GM23338 (cell line): ENCODE measurements around the gene PANK3. TPM values are rescaled to one million over a fixed set of nuclear protein-coding genes. Genes with fewer than 3 reads are reported as not detected.
"Not testable (repeated sequence)": the region's sequence is repeated elsewhere in the genome, so short reads cannot be mapped to it uniquely, and the experiment has no call there.

ENCODE experiments used
- ATAC-seq: fragments of 200-7000 bp; cut with Tn5 transposase; 3 replicates; pipeline ENCODE4 v1.9.1; 2020
- DNase-seq: peaks from one replicate; pipeline ENCODE4 v3.0.0-alpha.2; 2015; ENCODE audit warnings: low spot score
- H2AFZ ChIP-seq: fragments of 200-600 bp; sonication (generic); 2 replicates; pipeline ENCODE4 v1.8.0; 2016; ENCODE audit warnings: antibody characterized with exemption, mild to moderate bottlenecking, moderate library complexity
- H3F3A ChIP-seq: fragments of 200-600 bp; sonication (generic); replicated peaks from 2 replicates; pipeline ENCODE4 v1.8.0; 2017; ENCODE audit warnings: antibody characterized with exemption, mixed run types, low read depth
- H3K27ac ChIP-seq: fragments of 200-600 bp; sonication (generic); 2 replicates; pipeline ENCODE4 v1.6.1; 2016; ENCODE audit warnings: low read depth
- H3K27me3 ChIP-seq: fragments of 200-600 bp; sonication (generic); 2 replicates; pipeline ENCODE4 v1.8.0; 2016; ENCODE audit warnings: mild to moderate bottlenecking, mixed run types, moderate library complexity; ENCODE audit not compliant: insufficient read depth
- H3K36me3 ChIP-seq: fragments of 200-600 bp; sonication (generic); 2 replicates; pipeline ENCODE4 v1.8.0; 2016; ENCODE audit warnings: mild to moderate bottlenecking; ENCODE audit not compliant: insufficient read depth
- H3K4me1 ChIP-seq: fragments of 200-600 bp; sonication (generic); 2 replicates; pipeline ENCODE4 v1.8.0; 2016; ENCODE audit warnings: mild to moderate bottlenecking, moderate library complexity; ENCODE audit not compliant: insufficient read depth
- H3K4me2 ChIP-seq: fragments of 200-600 bp; sonication (generic); 2 replicates; pipeline ENCODE4 v1.7.1; 2017; ENCODE audit warnings: mixed run types
- H3K4me3 ChIP-seq: fragments of 200-600 bp; sonication (generic); 2 replicates; pipeline ENCODE4 v1.6.1; 2016; ENCODE audit warnings: mixed run types
- H3K79me2 ChIP-seq: fragments of 200-600 bp; sonication (generic); replicated peaks from 2 replicates; pipeline ENCODE4 v1.8.0; 2017; ENCODE audit warnings: mild to moderate bottlenecking; ENCODE audit not compliant: insufficient read depth
- H3K9me2 ChIP-seq: fragments of 200-600 bp; sonication (generic); 2 replicates; pipeline ENCODE4 v1.8.0; 2017; ENCODE audit not compliant: insufficient read depth
- H4K20me1 ChIP-seq: fragments of 200-600 bp; sonication (generic); replicated peaks from 2 replicates; pipeline ENCODE4 v1.8.0; 2017; ENCODE audit warnings: mild to moderate bottlenecking; ENCODE audit not compliant: insufficient read depth
- H3K27ac Mint-ChIP-seq: 2 replicates; pipeline ENCODE4 v1.8.0; 2020; ENCODE audit warnings: inconsistent platforms, mild to moderate bottlenecking, moderate library complexity, mixed read lengths
- H3K27me3 Mint-ChIP-seq: 3 replicates; pipeline ENCODE4 v1.8.0; 2022; ENCODE audit warnings: low read depth, mild to moderate bottlenecking, moderate library complexity, mixed read lengths, inconsistent platforms; ENCODE audit not compliant: insufficient read depth, poor library complexity
- H3K36me3 Mint-ChIP-seq: 3 replicates; pipeline ENCODE4 v1.8.0; 2021; ENCODE audit warnings: low read depth, mild to moderate bottlenecking, inconsistent platforms, moderate library complexity, mixed read lengths
- H3K4me1 Mint-ChIP-seq: 3 replicates; pipeline ENCODE4 v1.8.0; 2020; ENCODE audit warnings: mild to moderate bottlenecking, inconsistent platforms, mixed read lengths
- H3K4me3 Mint-ChIP-seq: 3 replicates; pipeline ENCODE4 v1.8.0; 2021; ENCODE audit warnings: moderate library complexity, mild to moderate bottlenecking, inconsistent platforms, mixed read lengths
- H3K9me3 Mint-ChIP-seq: 3 replicates; pipeline ENCODE4 v1.8.0; 2020; ENCODE audit warnings: moderate library complexity, mild to moderate bottlenecking, inconsistent platforms, mixed read lengths
- CREB1 ChIP-seq: fragments of 250-450 bp; sonication (Bioruptor Pico); IDR thresholded peaks from 2 replicates; pipeline ENCODE4 v1.5.0; 2020; ENCODE audit warnings: low read depth, mild to moderate bottlenecking, moderate library complexity
- EZH2 ChIP-seq: fragments of 200-600 bp; sonication (generic); IDR thresholded peaks from one replicate; pipeline ENCODE4 v1.8.0; 2017; ENCODE audit warnings: antibody characterized with exemption, mild to moderate bottlenecking, low read depth; ENCODE audit not compliant: unreplicated experiment
- EZH2phosphoT487 ChIP-seq: fragments of 200-600 bp; sonication (generic); IDR thresholded peaks from one replicate; pipeline ENCODE4 v1.8.1; 2018; ENCODE audit warnings: antibody characterized with exemption; ENCODE audit not compliant: unreplicated experiment
- JUNB ChIP-seq: IDR thresholded peaks from one replicate; pipeline ENCODE4 v1.6.1; 2016; ENCODE audit warnings: antibody characterized with exemption; ENCODE audit not compliant: unreplicated experiment
- NANOG ChIP-seq: IDR thresholded peaks from 2 replicates; pipeline ENCODE4 v1.6.1; 2016; ENCODE audit warnings: antibody characterized with exemption, borderline replicate concordance
- POLR2AphosphoS5 ChIP-seq: IDR thresholded peaks from 2 replicates; pipeline ENCODE4 v1.6.1; 2016; ENCODE audit warnings: antibody characterized with exemption, low read depth
- ZNF114 ChIP-seq: fragments of 250-450 bp; sonication (Bioruptor Pico); IDR thresholded peaks from 2 replicates; pipeline ENCODE4 v1.5.0; 2020; ENCODE audit warnings: mild to moderate bottlenecking, moderate library complexity
- ZNF331 ChIP-seq: fragments of 250-450 bp; sonication (Bioruptor Pico); IDR thresholded peaks from 2 replicates; pipeline ENCODE4 v1.5.0; 2020; ENCODE audit warnings: low read depth, mild to moderate bottlenecking, moderate library complexity
- polyA plus RNA-seq: library from polyadenylated mRNA; unstranded; fragments of >200 nt; fragmentation: Nextera tagmentation; extraction: Ambion mirVana; gene quantifications from 2 replicates; pipeline ENCODE4 v1.2.1, GENCODE V29; 2016
- total RNA-seq: library from RNA; depleted of rRNA; stranded (reverse); fragments of >200 nt; shearing (Covaris generic); gene quantifications from 2 replicates; pipeline ENCODE4 v1.2.3, GENCODE V29; 2014
- TF ChIP-seq, protein P1 (sequence below): IDR thresholded peaks from 2 replicates; pipeline ENCODE4 v1.6.1; 2016; ENCODE audit warnings: antibody characterized with exemption

The PANK3 gene
- total and polyA plus RNA-seq, 2 experiments from 2014 or later = 17.0 to 91.6 TPM

DNA sequence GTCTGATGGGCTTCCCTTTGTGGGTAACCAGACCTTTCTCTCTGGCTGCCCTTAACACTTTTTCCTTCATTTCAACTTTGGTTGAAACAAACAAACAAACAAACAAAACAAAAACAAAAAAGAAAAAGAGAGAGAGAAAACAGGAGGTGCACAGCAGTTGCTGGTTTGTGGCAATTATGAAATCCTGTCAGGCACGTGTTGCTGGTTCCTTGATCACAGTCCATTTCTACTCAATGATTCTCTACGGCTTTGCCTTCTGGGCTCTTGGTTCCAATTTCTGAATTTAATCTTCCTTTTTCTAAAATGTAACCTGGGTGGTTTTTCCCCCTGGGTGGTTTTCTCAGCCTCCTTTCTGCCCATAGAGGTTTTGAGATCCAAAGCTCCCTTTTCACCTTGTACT, 17.8 kb upstream of the PANK3 start:
- H3F3A ChIP-seq = no peaks in the 10 kb centered on the region
- H3K79me2 ChIP-seq = no peaks in the 10 kb centered on the region
- no peak overlapping the region for H3K27ac ChIP-seq
- no peaks in the 10 kb centered on the region for H4K20me1 ChIP-seq
- H3K9me3 Mint-ChIP-seq = no peaks in the 10 kb centered on the region
- peaks cover 34% of the 10 kb centered on the region for H3K27me3 ChIP-seq
- no peak overlapping the region for H3K4me2 ChIP-seq
- no peak for DNase-seq
- no peak overlapping the region for H2AFZ ChIP-seq
- H3K4me3 Mint-ChIP-seq = no peak overlapping the region
- no peak overlapping the region for H3K27ac Mint-ChIP-seq
- H3K4me1 ChIP-seq = peaks cover 9% of the 10 kb centered on the region
- no peak overlapping the region for H3K4me3 ChIP-seq
- peaks cover 6% of the 10 kb centered on the region; the same call in 2 of the 3 replicates for H3K4me1 Mint-ChIP-seq
- H3K27me3 Mint-ChIP-seq = peaks cover 8% of the 10 kb centered on the region
- no peaks in the 10 kb centered on the region for H3K9me2 ChIP-seq
- TF ChIP-seq POLR2AphosphoS5 = no peak
- TF ChIP-seq CREB1 (CRISPR knock-in tag) = no peak
- no peak for TF ChIP-seq EZH2
- TF ChIP-seq NANOG = no peak
- no peaks in the 10 kb centered on the region for H3K36me3 ChIP-seq
- H3K36me3 Mint-ChIP-seq = no peaks in the 10 kb centered on the region
- ATAC-seq = no peak

DNA sequence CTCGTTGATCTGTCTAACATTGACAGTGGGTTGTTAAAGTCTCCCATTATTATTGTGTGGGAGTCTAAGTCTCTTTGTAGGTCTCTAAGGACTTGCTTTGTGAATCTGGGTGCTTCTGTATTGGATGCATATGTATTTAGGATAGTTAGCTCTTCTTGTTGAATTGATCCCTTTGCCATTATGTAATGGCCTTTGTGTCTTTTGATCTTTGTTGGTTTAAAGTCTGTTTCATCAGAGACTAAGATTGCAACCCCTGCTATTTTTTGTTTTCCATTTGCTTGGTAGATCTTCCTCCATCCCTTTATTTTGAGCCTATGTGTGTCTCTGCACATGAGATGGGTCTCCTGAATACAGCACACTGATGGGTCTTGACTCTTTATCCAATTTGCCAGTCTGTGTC, 17.0 kb upstream of the PANK3 start:
- H3K9me2 ChIP-seq, H3K4me1 ChIP-seq, H3K36me3 ChIP-seq, H4K20me1 ChIP-seq, DNase-seq, H3K36me3 Mint-ChIP-seq, H3K9me3 Mint-ChIP-seq, H3K79me2 ChIP-seq, H3K4me1 Mint-ChIP-seq, H3K27me3 Mint-ChIP-seq, H2AFZ ChIP-seq, H3K27ac Mint-ChIP-seq, H3F3A ChIP-seq, ATAC-seq, H3K4me3 Mint-ChIP-seq, H3K27ac ChIP-seq, H3K4me3 ChIP-seq, H3K4me2 ChIP-seq: not testable (repeated sequence)
- peaks cover 34% of the 10 kb centered on the region for H3K27me3 ChIP-seq

DNA sequence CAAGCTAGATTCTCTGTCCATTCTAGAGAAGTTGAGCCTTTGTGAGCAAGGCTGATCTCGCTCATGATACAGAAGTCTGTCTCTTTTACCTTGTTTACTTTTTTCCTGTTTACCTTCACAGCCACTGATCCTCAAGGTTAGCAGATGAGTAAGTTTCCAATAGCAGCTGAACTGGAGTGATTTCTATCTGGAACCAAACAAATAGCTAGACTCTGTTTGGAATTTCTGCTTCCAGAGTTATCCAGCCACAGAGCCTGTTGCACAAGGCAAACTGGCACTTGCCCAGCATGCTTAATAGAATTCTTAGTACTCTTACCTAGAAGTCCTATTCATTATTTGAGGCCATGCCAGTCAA, 12.8 kb upstream of the PANK3 start:
- H3K79me2 ChIP-seq = no peaks in the 10 kb centered on the region
- Mint-ChIP-seq H3K4me1 (no peaks in the 10 kb centered on the region), H3K9me3 (no peaks in the 10 kb centered on the region), H3K27ac (no peak overlapping the region), H3K36me3 (no peaks in the 10 kb centered on the region), H3K4me3 (no peak overlapping the region), H3K27me3 (peaks cover 12% of the 10 kb centered on the region)
- H2AFZ ChIP-seq = no peak overlapping the region
- no peaks in the 10 kb centered on the region for H3K4me1 ChIP-seq
- no peaks in the 10 kb centered on the region for H4K20me1 ChIP-seq
- no peak for TF ChIP-seq JUNB
- no peak for TF ChIP-seq POLR2AphosphoS5
- TF ChIP-seq NANOG = no peak
- no peak for TF ChIP-seq CREB1 (CRISPR knock-in tag)
- TF ChIP-seq ZNF114 (CRISPR knock-in tag) = no peak
- no peak for TF ChIP-seq EZH2phosphoT487
- TF ChIP-seq ZNF331 (CRISPR knock-in tag) = no peak
- TF ChIP-seq, protein P1, sequence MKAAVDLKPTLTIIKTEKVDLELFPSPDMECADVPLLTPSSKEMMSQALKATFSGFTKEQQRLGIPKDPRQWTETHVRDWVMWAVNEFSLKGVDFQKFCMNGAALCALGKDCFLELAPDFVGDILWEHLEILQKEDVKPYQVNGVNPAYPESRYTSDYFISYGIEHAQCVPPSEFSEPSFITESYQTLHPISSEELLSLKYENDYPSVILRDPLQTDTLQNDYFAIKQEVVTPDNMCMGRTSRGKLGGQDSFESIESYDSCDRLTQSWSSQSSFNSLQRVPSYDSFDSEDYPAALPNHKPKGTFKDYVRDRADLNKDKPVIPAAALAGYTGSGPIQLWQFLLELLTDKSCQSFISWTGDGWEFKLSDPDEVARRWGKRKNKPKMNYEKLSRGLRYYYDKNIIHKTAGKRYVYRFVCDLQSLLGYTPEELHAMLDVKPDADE = no peak
- no peaks in the 10 kb centered on the region for H3F3A ChIP-seq
- H3K36me3 ChIP-seq = no peaks in the 10 kb centered on the region
- no peaks in the 10 kb centered on the region for H3K9me2 ChIP-seq
- DNase-seq (no peak), ATAC-seq (no peak)
- no peak overlapping the region for H3K4me2 ChIP-seq
- peaks cover 29% of the 10 kb centered on the region for H3K27me3 ChIP-seq
- H3K27ac ChIP-seq = no peak overlapping the region
- no peak overlapping the region for H3K4me3 ChIP-seq
